ENCODE measurements around the gene PTPRM.

The PTPRM gene

GRCh38 chr18:8428951-8429350 lies 861.8 kb downstream of the PTPRM start:
- TF ChIP-seq CSDC2 (CRISPR knock-in tag; IDR thresholded peaks at IDR 0.05) = no peak

GRCh38 chr18:8431036-8431435 lies 863.9 kb downstream of the PTPRM start:
- no peak for ATAC-seq
- TF ChIP-seq GLIS3 (CRISPR knock-in tag; IDR thresholded peaks at IDR 0.05) (no peak), CSDC2 (CRISPR knock-in tag; IDR thresholded peaks at IDR 0.05) (no peak), PPARA (CRISPR knock-in tag; IDR thresholded peaks at IDR 0.05; ENCODE audit: borderline replicate concordance) (no peak), ZFP30 (CRISPR knock-in tag; IDR thresholded peaks at IDR 0.05) (no peak)

More at GRCh38 chr18:8428951-8429350, 861.8 kb downstream of the PTPRM start:
- no peak for ATAC-seq

DNA sequence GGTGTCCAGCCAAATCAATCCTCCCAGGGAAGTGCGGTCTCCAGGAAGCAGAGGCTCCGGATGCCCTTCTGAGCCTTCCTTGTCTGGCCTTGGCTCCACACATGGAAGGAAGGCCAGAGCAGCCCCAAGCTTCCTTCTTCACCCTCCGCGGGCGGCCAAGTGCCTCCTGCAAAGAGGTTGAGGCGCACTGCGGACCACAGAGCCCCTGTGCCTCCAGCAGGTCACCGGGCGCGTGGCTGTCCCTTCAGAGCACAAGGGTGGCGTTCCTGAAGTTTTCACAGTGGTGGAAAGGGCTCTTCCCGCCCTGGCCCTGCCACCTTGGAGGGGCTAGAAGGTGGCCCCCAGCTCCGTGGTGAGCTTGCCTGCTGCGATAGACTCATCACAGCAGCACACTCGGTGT lies 866.2 kb downstream of the PTPRM start:
- TF ChIP-seq ESRRG (CRISPR knock-in tag; IDR thresholded peaks at IDR 0.05) (no peak), PPARA (CRISPR knock-in tag; IDR thresholded peaks at IDR 0.05; ENCODE audit: borderline replicate concordance) (no peak), RARB (CRISPR knock-in tag; IDR thresholded peaks at IDR 0.05) (no peak), ISL1 (CRISPR knock-in tag; IDR thresholded peaks at IDR 0.05) (no peak), ARNTL (CRISPR knock-in tag; IDR thresholded peaks at IDR 0.05; ENCODE audit: borderline replicate concordance, low read depth) (no peak), ZNF8 (CRISPR knock-in tag; IDR thresholded peaks at IDR 0.05) (no peak), PATZ1 (CRISPR knock-in tag; IDR thresholded peaks at IDR 0.05; ENCODE audit: borderline replicate concordance) (no peak), ZFP30 (CRISPR knock-in tag; IDR thresholded peaks at IDR 0.05) (no peak), ZNF565 (CRISPR knock-in tag; conservative IDR thresholded peaks at IDR 0.05; ENCODE audit: low read depth) (no peak), CSDC2 (CRISPR knock-in tag; IDR thresholded peaks at IDR 0.05) (no peak), ZC3H10 (CRISPR knock-in tag; IDR thresholded peaks at IDR 0.05) (no peak), TOX (CRISPR knock-in tag; IDR thresholded peaks at IDR 0.05; ENCODE audit: borderline replicate concordance) (no peak), ZFP3 (CRISPR knock-in tag; IDR thresholded peaks at IDR 0.05) (no peak), SNAI2 (CRISPR knock-in tag; IDR thresholded peaks at IDR 0.05) (no peak), TCF4 (CRISPR knock-in tag; IDR thresholded peaks at IDR 0.05; ENCODE audit: borderline replicate concordance) (no peak), GLIS3 (CRISPR knock-in tag; IDR thresholded peaks at IDR 0.05) (no peak), ZNF70 (CRISPR knock-in tag; IDR thresholded peaks at IDR 0.05) (no peak)
- TF ChIP-seq, protein P1, sequence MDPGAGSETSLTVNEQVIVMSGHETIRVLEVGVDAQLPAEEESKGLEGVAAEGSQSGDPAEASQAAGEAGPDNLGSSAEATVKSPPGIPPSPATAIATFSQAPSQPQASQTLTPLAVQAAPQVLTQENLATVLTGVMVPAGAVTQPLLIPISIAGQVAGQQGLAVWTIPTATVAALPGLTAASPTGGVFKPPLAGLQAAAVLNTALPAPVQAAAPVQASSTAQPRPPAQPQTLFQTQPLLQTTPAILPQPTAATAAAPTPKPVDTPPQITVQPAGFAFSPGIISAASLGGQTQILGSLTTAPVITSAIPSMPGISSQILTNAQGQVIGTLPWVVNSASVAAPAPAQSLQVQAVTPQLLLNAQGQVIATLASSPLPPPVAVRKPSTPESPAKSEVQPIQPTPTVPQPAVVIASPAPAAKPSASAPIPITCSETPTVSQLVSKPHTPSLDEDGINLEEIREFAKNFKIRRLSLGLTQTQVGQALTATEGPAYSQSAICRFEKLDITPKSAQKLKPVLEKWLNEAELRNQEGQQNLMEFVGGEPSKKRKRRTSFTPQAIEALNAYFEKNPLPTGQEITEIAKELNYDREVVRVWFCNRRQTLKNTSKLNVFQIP (CRISPR knock-in tag; IDR thresholded peaks at IDR 0.05; ENCODE audit: borderline replicate concordance, low read depth) = no peak
- TF ChIP-seq, protein P2, sequence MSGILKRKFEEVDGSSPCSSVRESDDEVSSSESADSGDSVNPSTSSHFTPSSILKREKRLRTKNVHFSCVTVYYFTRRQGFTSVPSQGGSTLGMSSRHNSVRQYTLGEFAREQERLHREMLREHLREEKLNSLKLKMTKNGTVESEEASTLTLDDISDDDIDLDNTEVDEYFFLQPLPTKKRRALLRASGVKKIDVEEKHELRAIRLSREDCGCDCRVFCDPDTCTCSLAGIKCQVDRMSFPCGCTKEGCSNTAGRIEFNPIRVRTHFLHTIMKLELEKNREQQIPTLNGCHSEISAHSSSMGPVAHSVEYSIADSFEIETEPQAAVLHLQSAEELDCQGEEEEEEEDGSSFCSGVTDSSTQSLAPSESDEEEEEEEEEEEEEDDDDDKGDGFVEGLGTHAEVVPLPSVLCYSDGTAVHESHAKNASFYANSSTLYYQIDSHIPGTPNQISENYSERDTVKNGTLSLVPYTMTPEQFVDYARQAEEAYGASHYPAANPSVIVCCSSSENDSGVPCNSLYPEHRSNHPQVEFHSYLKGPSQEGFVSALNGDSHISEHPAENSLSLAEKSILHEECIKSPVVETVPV (CRISPR knock-in tag; IDR thresholded peaks at IDR 0.05) = no peak
- ATAC-seq = no peak

- no peak for ATAC-seq
- TF ChIP-seq, protein P3, sequence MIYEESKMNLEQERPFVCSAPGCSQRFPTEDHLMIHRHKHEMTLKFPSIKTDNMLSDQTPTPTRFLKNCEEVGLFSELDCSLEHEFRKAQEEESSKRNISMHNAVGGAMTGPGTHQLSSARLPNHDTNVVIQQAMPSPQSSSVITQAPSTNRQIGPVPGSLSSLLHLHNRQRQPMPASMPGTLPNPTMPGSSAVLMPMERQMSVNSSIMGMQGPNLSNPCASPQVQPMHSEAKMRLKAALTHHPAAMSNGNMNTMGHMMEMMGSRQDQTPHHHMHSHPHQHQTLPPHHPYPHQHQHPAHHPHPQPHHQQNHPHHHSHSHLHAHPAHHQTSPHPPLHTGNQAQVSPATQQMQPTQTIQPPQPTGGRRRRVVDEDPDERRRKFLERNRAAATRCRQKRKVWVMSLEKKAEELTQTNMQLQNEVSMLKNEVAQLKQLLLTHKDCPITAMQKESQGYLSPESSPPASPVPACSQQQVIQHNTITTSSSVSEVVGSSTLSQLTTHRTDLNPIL (CRISPR knock-in tag; IDR thresholded peaks at IDR 0.05; ENCODE audit: low read depth) = no peak
- TF ChIP-seq, protein P2 (CRISPR knock-in tag; IDR thresholded peaks at IDR 0.05) = no peak
- TF ChIP-seq ZNF70 (CRISPR knock-in tag; IDR thresholded peaks at IDR 0.05) (no peak), PATZ1 (CRISPR knock-in tag; IDR thresholded peaks at IDR 0.05; ENCODE audit: borderline replicate concordance) (no peak), ZFP30 (CRISPR knock-in tag; IDR thresholded peaks at IDR 0.05) (no peak), ZFP3 (CRISPR knock-in tag; IDR thresholded peaks at IDR 0.05) (no peak), RARB (CRISPR knock-in tag; IDR thresholded peaks at IDR 0.05) (no peak), BACH2 (CRISPR knock-in tag; IDR thresholded peaks at IDR 0.05; ENCODE audit: borderline replicate concordance) (no peak), ZNF565 (CRISPR knock-in tag; conservative IDR thresholded peaks at IDR 0.05; ENCODE audit: low read depth) (no peak), SNAI2 (CRISPR knock-in tag; IDR thresholded peaks at IDR 0.05) (no peak)
- TF ChIP-seq, protein P1 (CRISPR knock-in tag; IDR thresholded peaks at IDR 0.05; ENCODE audit: borderline replicate concordance, low read depth) = no peak
Observed at GRCh38 chr18:8433771-8434170, 866.7 kb downstream of the PTPRM start.

All from SK-N-SH treated with all-trans-retinoic acid at 6 μM for 48 hours (cell line).